Muscle layer of duodenum (tissue), 2 donors: ENCODE measurements around the gene NOL3.

Experiments
- H3K27ac ChIP-seq: one replicate; pipeline ENCODE4 v1.7.0; 2013; ENCODE audit warnings: mild to moderate bottlenecking, low read length
- H3K27me3 ChIP-seq: one replicate; pipeline ENCODE4 v1.7.0; 2013; ENCODE audit warnings: low read depth, mild to moderate bottlenecking, control low read depth, low read length
- H3K36me3 ChIP-seq, 2 donors: one replicate each; pipeline ENCODE4 v1.7.0; 2013; ENCODE audit warnings: low read length in 2 of 2, control low read depth in 1 of 2, mild to moderate bottlenecking in 1 of 2; ENCODE audit not compliant: insufficient read depth in 2 of 2, control insufficient read depth in 1 of 2
- H3K4me1 ChIP-seq, 2 donors: one replicate each; pipeline ENCODE4 v1.7.0; 2013; ENCODE audit warnings: low read length in 2 of 2, mild to moderate bottlenecking in 2 of 2, control low read depth in 1 of 2, moderate library complexity in 1 of 2; ENCODE audit not compliant: insufficient read depth in 2 of 2, control insufficient read depth in 1 of 2
- H3K4me3 ChIP-seq, 2 donors: one replicate each; pipeline ENCODE4 v1.7.0; 2013; ENCODE audit warnings: low read length in 2 of 2, low read depth in 1 of 2, mild to moderate bottlenecking in 1 of 2
- H3K9me3 ChIP-seq, 2 donors: one replicate each; pipeline ENCODE4 v1.7.0; 2013; ENCODE audit warnings: low read length in 2 of 2, control low read depth in 1 of 2, mild to moderate bottlenecking in 1 of 2; ENCODE audit not compliant: control insufficient read depth in 1 of 2
- donor health status: healthy.

The NOL3 gene

GRCh38 chr16:67202956-67203493, 32.7 kb downstream of the NOL3 start:
- H3K4me3 ChIP-seq = no peak overlapping the region
- H3K36me3 ChIP-seq = peaks cover 1 to 14% of the 10 kb centered on the region in 2 donors
- peaks cover 0 to 11% of the 10 kb centered on the region in 2 donors for H3K4me1 ChIP-seq
- no peaks in the 10 kb centered on the region for H3K27me3 ChIP-seq
- H3K9me3 ChIP-seq = no peaks in the 10 kb centered on the region
- no peak overlapping the region for H3K27ac ChIP-seq

DNA sequence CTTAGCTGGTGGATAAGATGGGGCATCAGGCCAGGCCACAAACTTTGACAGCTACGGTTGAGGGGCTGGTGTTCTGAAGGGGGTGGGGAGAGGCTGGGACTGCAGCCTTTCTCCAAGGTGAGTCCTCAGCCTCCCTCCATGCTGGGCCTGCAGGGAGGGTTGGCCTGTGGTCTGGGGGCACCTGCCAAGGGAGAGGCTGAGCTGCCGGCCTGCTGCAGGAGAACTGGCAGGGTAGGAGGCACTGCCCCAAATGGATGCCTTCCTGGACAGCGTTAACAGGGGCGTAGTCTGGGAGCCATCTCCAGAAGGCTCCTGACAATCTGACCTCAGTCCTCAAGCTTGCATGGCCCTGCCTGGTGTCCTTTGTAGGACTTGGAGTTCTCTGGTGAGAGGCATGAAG, 33.7 kb downstream of the NOL3 start:
- Histone ChIP-seq H3K4me3 (no peak overlapping the region), H3K36me3 (peaks cover 0 to 9% of the 10 kb centered on the region in 2 donors), H3K9me3 (no peaks in the 10 kb centered on the region), H3K4me1 (peaks cover 0 to 2% of the 10 kb centered on the region in 2 donors), H3K27me3 (no peaks in the 10 kb centered on the region), H3K27ac (no peak overlapping the region)

- H3K27me3 ChIP-seq = no peaks in the 10 kb centered on the region
- H3K36me3 ChIP-seq = peaks cover 4 to 9% of the 10 kb centered on the region in 2 donors
- H3K4me3 ChIP-seq = no peak overlapping the region
- H3K27ac ChIP-seq = no peak overlapping the region
- no peaks in the 10 kb centered on the region for H3K4me1 ChIP-seq
- no peaks in the 10 kb centered on the region for H3K9me3 ChIP-seq
These were observed 35.9 kb downstream of the NOL3 start for GRCh38 chr16:67206129-67206837.

DNA sequence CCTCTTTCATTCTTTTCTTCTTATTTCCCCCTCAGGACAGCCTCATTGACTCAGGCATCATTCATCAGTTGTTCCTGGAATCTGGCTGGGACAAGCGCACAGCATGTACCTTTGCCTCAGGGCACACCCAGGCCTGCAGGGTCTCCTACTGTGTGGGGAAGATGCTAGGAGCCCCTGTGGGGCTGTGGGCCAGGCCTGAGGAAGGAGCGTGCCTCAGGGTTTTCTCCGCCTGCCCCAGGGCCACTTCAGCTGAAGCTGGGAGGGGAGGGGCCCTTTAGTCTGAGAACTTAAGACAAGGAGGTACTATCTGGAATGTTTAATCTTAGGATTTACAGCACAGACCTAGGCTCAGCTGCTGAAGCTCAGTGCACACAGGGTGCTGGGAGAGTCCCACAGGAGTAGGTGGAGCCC, 36.5 kb downstream of the NOL3 start:
- H3K4me3 ChIP-seq = no peak overlapping the region
- peaks cover 4 to 9% of the 10 kb centered on the region in 2 donors for H3K36me3 ChIP-seq
- no peaks in the 10 kb centered on the region for H3K9me3 ChIP-seq
- H3K27me3 ChIP-seq = no peaks in the 10 kb centered on the region
- H3K4me1 ChIP-seq = no peaks in the 10 kb centered on the region
- H3K27ac ChIP-seq = no peak overlapping the region

- Histone ChIP-seq H3K4me1 (no peaks in the 10 kb centered on the region), H3K27ac (no peak overlapping the region), H3K27me3 (no peaks in the 10 kb centered on the region), H3K4me3 (no peak overlapping the region), H3K9me3 (no peaks in the 10 kb centered on the region), H3K36me3 (peaks cover 4% of the 10 kb centered on the region in 2 donors)
These were observed 37.1 kb downstream of the NOL3 start for GRCh38 chr16:67207249-67208091.

GRCh38 chr16:67208154-67208896, 38.0 kb downstream of the NOL3 start:
- Histone ChIP-seq H3K27ac (no peak overlapping the region), H3K27me3 (no peaks in the 10 kb centered on the region), H3K4me1 (no peaks in the 10 kb centered on the region), H3K9me3 (no peaks in the 10 kb centered on the region), H3K36me3 (peaks cover 0 to 4% of the 10 kb centered on the region in 2 donors), H3K4me3 (no peak overlapping the region)

DNA sequence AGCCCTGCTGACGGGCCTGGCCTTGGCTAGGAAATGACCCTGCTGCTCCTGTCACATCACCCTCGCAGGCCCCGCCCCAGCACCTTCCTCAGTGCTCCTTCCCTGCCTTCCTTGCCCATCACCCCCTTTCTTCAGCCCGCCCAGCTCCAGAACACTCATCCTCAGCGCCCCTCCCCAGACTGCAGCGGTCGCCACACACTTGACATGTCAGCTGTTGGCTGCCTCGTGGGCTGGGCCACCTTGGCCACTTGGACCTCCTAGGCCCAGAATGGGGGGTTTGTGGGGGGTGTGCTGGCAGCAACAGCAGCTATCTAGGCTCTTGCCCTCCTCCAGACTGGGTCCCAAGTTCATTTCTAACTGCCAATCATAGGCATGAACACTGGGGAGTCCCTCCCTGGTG, 39.2 kb downstream of the NOL3 start:
- Histone ChIP-seq H3K27me3 (no peaks in the 10 kb centered on the region), H3K4me1 (no peaks in the 10 kb centered on the region), H3K9me3 (no peaks in the 10 kb centered on the region), H3K27ac (no peak overlapping the region), H3K36me3 (peaks cover 0 to 4% of the 10 kb centered on the region in 2 donors), H3K4me3 (no peak overlapping the region)

GRCh38 chr16:67210069-67210937, 40.0 kb downstream of the NOL3 start:
- Histone ChIP-seq H3K4me1 (no peaks in the 10 kb centered on the region), H3K36me3 (peaks cover 0 to 4% of the 10 kb centered on the region in 2 donors), H3K27me3 (no peaks in the 10 kb centered on the region), H3K27ac (no peak overlapping the region), H3K9me3 (no peaks in the 10 kb centered on the region), H3K4me3 (no peak overlapping the region)

- H3K27ac ChIP-seq = no peak overlapping the region
These were observed 41.3 kb downstream of the NOL3 start for GRCh38 chr16:67211674-67212073.

GRCh38 chr16:67212766-67213165, 42.4 kb downstream of the NOL3 start:
- no peak overlapping the region for H3K27ac ChIP-seq
- no peaks in the 10 kb centered on the region for H3K27me3 ChIP-seq
- H3K9me3 ChIP-seq = no peaks in the 10 kb centered on the region
- H3K4me3 ChIP-seq = no peak overlapping the region
- peaks cover 4 to 5% of the 10 kb centered on the region in 2 donors for H3K36me3 ChIP-seq
- H3K4me1 ChIP-seq = peaks cover 0 to 12% of the 10 kb centered on the region in 2 donors

More at GRCh38 chr16:67211674-67212073, 41.3 kb downstream of the NOL3 start:
- Histone ChIP-seq H3K4me1 (peaks cover 0 to 4% of the 10 kb centered on the region in 2 donors), H3K4me3 (no peak overlapping the region), H3K36me3 (peaks cover 0 to 4% of the 10 kb centered on the region in 2 donors), H3K27me3 (no peaks in the 10 kb centered on the region), H3K9me3 (no peaks in the 10 kb centered on the region)
